HEK293 (cell line): Measurements from ENCODE around the gene SRF.

Source experiments
- KLF8 ChIP-seq: fragments of 450-650 bp; formaldehyde crosslinking; IDR thresholded peaks from 2 replicates; pipeline ENCODE4 v1.5.1; 2016; ENCODE audit warnings: missing biosample characterization, missing genetic modification characterization
- ZFP37 ChIP-seq: fragments of 450-650 bp; formaldehyde crosslinking; IDR thresholded peaks from 2 replicates; pipeline ENCODE4 v1.5.1; 2016; ENCODE audit warnings: missing biosample characterization, missing genetic modification characterization

GRCh38 chr6:43207286-43207685 lies 36.2 kb downstream of the SRF start:
- TF ChIP-seq KLF8 (tag by site-specific recombination) (no peak), ZFP37 (tag by site-specific recombination) (no peak)
